Liver (tissue), 9 donors: ENCODE results near the gene FAM83G. TPM values are rescaled to one million over a fixed set of nuclear protein-coding genes. Genes with fewer than 3 reads are reported as not detected.

ENCODE experiments used
- DNase-seq: peaks from one replicate; pipeline ENCODE4 v3.0.0-alpha.2; 2017; ENCODE audit warnings: low spot score
- H3K27ac ChIP-seq, 2 donors: one replicate each; pipeline ENCODE4 v1.7.0; 2013; ENCODE audit warnings: inconsistent platforms in 2 of 2, low read length in 2 of 2, control low read depth in 1 of 2, low read depth in 1 of 2, mild to moderate bottlenecking in 1 of 2
- H3K27me3 ChIP-seq, 4 donors: one replicate each; pipeline versions ENCODE4 v1.6.1 to v1.7.0; 2013; ENCODE audit warnings: low read length in 3 of 4, inconsistent platforms in 1 of 4, mild to moderate bottlenecking in 1 of 4, moderate library complexity in 1 of 4; ENCODE audit not compliant: control insufficient read depth in 4 of 4, insufficient read depth in 4 of 4
- H3K36me3 ChIP-seq, 4 donors: one replicate each; pipeline versions ENCODE4 v1.6.1 to v1.7.0; 2013; ENCODE audit warnings: low read length in 3 of 4, mild to moderate bottlenecking in 3 of 4, low read depth in 1 of 4, moderate library complexity in 1 of 4; ENCODE audit not compliant: control insufficient read depth in 4 of 4, insufficient read depth in 3 of 4
- H3K4me1 ChIP-seq, 4 donors: one replicate each; pipeline versions ENCODE4 v1.6.1 to v1.7.0; 2013; ENCODE audit warnings: low read length in 3 of 4, mild to moderate bottlenecking in 3 of 4, moderate library complexity in 1 of 4; ENCODE audit not compliant: control insufficient read depth in 4 of 4, insufficient read depth in 4 of 4
- H3K4me3 ChIP-seq, 3 donors: one replicate each; pipeline versions ENCODE4 v1.6.1 to v1.7.0; 2013; ENCODE audit warnings: low read length in 3 of 3, control low read depth in 1 of 3, low read depth in 1 of 3, mild to moderate bottlenecking in 1 of 3
- H3K9ac ChIP-seq, 2 donors: one replicate each; pipeline ENCODE4 v1.7.0; 2013; ENCODE audit warnings: low read length in 2 of 2, mild to moderate bottlenecking in 2 of 2, moderate library complexity in 2 of 2, control low read depth in 1 of 2, low read depth in 1 of 2
- H3K9me3 ChIP-seq, 4 donors: one replicate each; pipeline versions ENCODE4 v1.6.1 to v1.7.0; 2013; ENCODE audit warnings: low read length in 3 of 4; ENCODE audit not compliant: control insufficient read depth in 4 of 4
- ATF3 ChIP-seq: IDR thresholded peaks from 2 replicates; pipeline ENCODE4 v1.6.1; 2016; ENCODE audit warnings: antibody characterized with exemption
- EGR1 ChIP-seq, 2 donors: IDR thresholded peaks; 2 replicates each; pipeline ENCODE4 v1.6.1; 2016 to 2018; ENCODE audit warnings: antibody characterized with exemption in 2 of 2, low read depth in 2 of 2
- FOXA1 ChIP-seq: IDR thresholded peaks from 2 replicates; pipeline ENCODE4 v1.6.1; 2016; ENCODE audit warnings: antibody characterized with exemption
- FOXA2 ChIP-seq: IDR thresholded peaks from 2 replicates; pipeline ENCODE4 v1.6.1; 2016; ENCODE audit warnings: antibody characterized with exemption
- GABPA ChIP-seq, 2 donors: IDR thresholded peaks in 1 of 2; conservative IDR thresholded peaks in 1 of 2; 2 replicates each; pipeline ENCODE4 v1.6.1; 2016; ENCODE audit warnings: antibody characterized with exemption in 2 of 2, mild to moderate bottlenecking in 1 of 2, moderate library complexity in 1 of 2
- HNF4A ChIP-seq, 2 donors: conservative IDR thresholded peaks; 2 replicates each; pipeline ENCODE4 v1.6.1; 2016; ENCODE audit warnings: antibody characterized with exemption in 2 of 2, mild to moderate bottlenecking in 2 of 2
- HNF4G ChIP-seq: IDR thresholded peaks from 2 replicates; pipeline ENCODE4 v1.6.1; 2016; ENCODE audit warnings: antibody characterized with exemption
- JUND ChIP-seq, 2 donors: IDR thresholded peaks; 2 replicates each; pipeline ENCODE4 v1.6.1; 2016; ENCODE audit warnings: antibody characterized with exemption in 2 of 2
- NR2F2 ChIP-seq: IDR thresholded peaks from 2 replicates; pipeline ENCODE4 v1.6.1; 2016; ENCODE audit warnings: antibody characterized with exemption
- REST ChIP-seq: IDR thresholded peaks from 2 replicates; pipeline ENCODE4 v1.6.1; 2016; ENCODE audit warnings: antibody characterized with exemption, mild to moderate bottlenecking
- RXRA ChIP-seq, 2 donors: IDR thresholded peaks; 2 replicates each; pipeline ENCODE4 v1.6.1; 2017 to 2018; ENCODE audit warnings: antibody characterized with exemption in 2 of 2, mild to moderate bottlenecking in 1 of 2
- SP1 ChIP-seq: IDR thresholded peaks from 2 replicates; pipeline ENCODE4 v1.6.1; 2018; ENCODE audit warnings: antibody characterized with exemption, mild to moderate bottlenecking
- TAF1 ChIP-seq: conservative IDR thresholded peaks from 2 replicates; pipeline ENCODE4 v1.6.1; 2016; ENCODE audit warnings: antibody characterized with exemption, mild to moderate bottlenecking
- YY1 ChIP-seq: IDR thresholded peaks from 2 replicates; pipeline ENCODE4 v1.6.1; 2016; ENCODE audit warnings: antibody characterized with exemption, mild to moderate bottlenecking
- WGBS: extraction: QIAGEN DNeasy Blood & Tissue Kit; methylation state at CpG from one replicate; pipeline ENCODE4 v1.1.7; 2013; 5-methylcytosine and 5-hydroxymethylcytosine counted together
- polyA plus RNA-seq, 2 donors: library from polyadenylated mRNA; stranded (reverse) in 1 of 2; unstranded in 1 of 2; fragments of 200-250 nt in 1 of 2; fragments of >200 nt in 1 of 2; fragmentation: Nextera tagmentation in 1 of 2; extraction: Ambion mirVana in 1 of 2; gene quantifications; one replicate each; pipeline versions ENCODE4 v1.2.1 to v1.2.3, GENCODE V29; 2013 to 2015
- total RNA-seq, 2 donors: library from RNA; depleted of rRNA; stranded (reverse); fragments of >200 nt; gene quantifications; one replicate each; pipeline ENCODE4 v1.2.3, GENCODE V29; 2014
- TF ChIP-seq, protein P1 (sequence below): IDR thresholded peaks from 2 replicates; pipeline ENCODE4 v1.6.1; 2016; ENCODE audit warnings: antibody characterized with exemption
- donor health status: healthy.
- donor health status: healthy.
- donor health status: healthy.
- donor health status: healthy.
- donor health status: healthy.

FAM83G gene
- total and polyA plus RNA-seq, 4 donors, result 5.2 to 25.0 (median 11.5) TPM

DNA sequence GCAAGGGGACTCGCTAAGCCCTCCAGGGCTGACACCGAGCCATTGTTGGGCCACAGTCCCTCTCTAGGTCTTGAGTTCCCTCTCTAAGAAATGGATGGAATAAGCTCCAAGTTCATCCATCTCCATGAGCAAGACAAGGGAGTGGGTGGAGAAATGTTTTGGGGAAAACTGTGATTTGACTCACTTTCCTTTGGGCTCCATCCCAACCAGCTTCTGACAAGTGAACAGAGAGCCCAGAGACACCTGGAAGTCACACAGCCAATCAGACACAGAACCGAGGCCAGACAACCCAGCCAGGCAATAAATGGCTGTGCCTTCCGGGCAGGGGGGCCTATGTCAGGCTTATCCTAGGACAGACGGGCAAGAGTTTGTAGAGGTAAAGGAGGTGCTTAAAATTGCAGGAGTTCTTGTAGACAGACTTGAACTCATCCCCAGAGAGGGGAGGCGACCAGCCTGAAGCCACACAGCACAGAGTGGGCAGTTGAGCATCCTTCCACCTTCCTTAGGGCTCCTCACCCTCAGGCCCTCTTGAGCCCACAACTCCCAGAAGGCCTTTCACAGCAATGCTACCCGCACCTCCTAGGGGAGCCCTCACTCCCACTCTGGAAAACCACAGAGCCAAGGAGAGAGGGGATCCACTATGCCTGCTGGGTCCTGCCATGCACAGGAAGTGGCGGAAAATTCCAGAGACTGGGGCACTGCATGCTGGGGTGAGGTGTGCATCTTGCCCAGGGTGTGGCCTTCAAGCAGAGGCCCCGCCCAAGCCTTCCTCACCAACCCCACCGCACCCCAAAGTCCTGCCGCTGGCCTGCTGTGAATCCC is 9.5 kb upstream of the FAM83G start:
- Histone ChIP-seq H3K4me1 (peaks cover 0 to 5% (median 1%) of the 10 kb centered on the region in 4 donors), H3K27ac (no peak overlapping the region), H3K27me3 (no peaks in the 10 kb centered on the region), H3K36me3 (no peaks in the 10 kb centered on the region), H3K4me3 (no peak overlapping the region), H3K9me3 (no peaks in the 10 kb centered on the region), H3K9ac (no peak overlapping the region)
- no peak for DNase-seq
- TF ChIP-seq FOXA1 (no peak), REST (no peak), SP1 (no peak), FOXA2 (no peak), EGR1 (IDR thresholded peaks at IDR 0.05; ENCODE audit: low read depth in 2 of 2) (no peak), NR2F2 (no peak), GABPA (IDR thresholded peaks at IDR 0.05 in 1 of 2, conservative IDR thresholded peaks at IDR 0.05 in 1 of 2) (no peak), HNF4G (no peak), ATF3 (no peak), JUND (IDR thresholded peaks at IDR 0.05) (no peak), YY1 (no peak), RXRA (IDR thresholded peaks at IDR 0.05) (no peak), TAF1 (no peak)
- TF ChIP-seq, protein P1, sequence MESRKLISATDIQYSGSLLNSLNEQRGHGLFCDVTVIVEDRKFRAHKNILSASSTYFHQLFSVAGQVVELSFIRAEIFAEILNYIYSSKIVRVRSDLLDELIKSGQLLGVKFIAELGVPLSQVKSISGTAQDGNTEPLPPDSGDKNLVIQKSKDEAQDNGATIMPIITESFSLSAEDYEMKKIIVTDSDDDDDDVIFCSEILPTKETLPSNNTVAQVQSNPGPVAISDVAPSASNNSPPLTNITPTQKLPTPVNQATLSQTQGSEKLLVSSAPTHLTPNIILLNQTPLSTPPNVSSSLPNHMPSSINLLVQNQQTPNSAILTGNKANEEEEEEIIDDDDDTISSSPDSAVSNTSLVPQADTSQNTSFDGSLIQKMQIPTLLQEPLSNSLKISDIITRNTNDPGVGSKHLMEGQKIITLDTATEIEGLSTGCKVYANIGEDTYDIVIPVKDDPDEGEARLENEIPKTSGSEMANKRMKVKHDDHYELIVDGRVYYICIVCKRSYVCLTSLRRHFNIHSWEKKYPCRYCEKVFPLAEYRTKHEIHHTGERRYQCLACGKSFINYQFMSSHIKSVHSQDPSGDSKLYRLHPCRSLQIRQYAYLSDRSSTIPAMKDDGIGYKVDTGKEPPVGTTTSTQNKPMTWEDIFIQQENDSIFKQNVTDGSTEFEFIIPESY, result no peak
- 91% methylated on average over 11 of the region's 11 CpGs for WGBS

DNA sequence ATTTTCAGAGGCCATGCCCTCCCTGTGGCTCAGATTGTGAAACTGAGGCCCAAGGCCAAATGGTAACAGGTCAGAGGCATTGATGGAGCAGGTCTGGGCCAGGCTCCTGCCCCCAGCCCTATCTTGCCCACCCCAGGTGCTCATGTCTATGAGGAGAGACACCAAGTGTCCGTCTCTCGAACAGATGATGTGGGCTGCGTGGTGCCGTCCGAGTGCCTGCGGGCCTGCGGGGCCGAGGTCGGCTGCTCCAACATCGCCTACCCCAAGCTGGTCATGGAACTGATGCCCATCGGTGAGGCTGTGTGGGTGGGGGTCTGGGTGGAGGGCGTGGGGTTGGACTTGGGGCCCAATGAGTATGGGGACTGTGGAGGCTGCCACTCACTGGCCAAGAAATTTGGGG is 8.7 kb upstream of the FAM83G start:
- TF ChIP-seq HNF4A (conservative IDR thresholded peaks at IDR 0.05) (no peak), NR2F2 (no peak), HNF4G (no peak)
- Histone ChIP-seq H3K36me3 (no peaks in the 10 kb centered on the region), H3K27me3 (no peaks in the 10 kb centered on the region), H3K4me1 (peaks cover 0 to 5% (median 1%) of the 10 kb centered on the region in 4 donors), H3K27ac (no peak overlapping the region), H3K9me3 (no peaks in the 10 kb centered on the region), H3K4me3 (no peak overlapping the region), H3K9ac (no peak overlapping the region)
- WGBS, result 98% methylated on average over 12 of the region's 12 CpGs
- no peak for DNase-seq
